Measurements from ENCODE around the gene FCSK.

GRCh38 chr16:70510216-70510615 lies 55.8 kb downstream of the FCSK start:
- TF ChIP-seq CTCF (IDR thresholded peaks at IDR 0.05; ENCODE audit: low read depth, low read length, poor library complexity, severe bottlenecking) (no peak), EZH2phosphoT487 (IDR thresholded peaks at IDR 0.05; ENCODE audit: borderline replicate concordance, low read length) (no peak)
